HEK293 (cell line): ENCODE results near the gene NELL1.

Source experiments
- CTCF ChIA-PET: fragments of 350-600 bp; formaldehyde crosslinking; extraction: SDS; loops from one replicate; lab custom pipeline; 2021; ENCODE audit warnings: antibody characterized with exemption; lab: Yijun Ruan, JAX
- POLR2A ChIA-PET: fragments of 300-600 bp; formaldehyde crosslinking; extraction: SDS; loops from one replicate; lab custom pipeline; 2020; ENCODE audit warnings: antibody characterized with exemption, inconsistent platforms; lab: Yijun Ruan, JAX
- H3K27ac ChIP-seq: fragments of 200-500 bp; sonication (Bioruptor generic); 2 replicates; pipeline ENCODE4 v1.5.1; 2014; ENCODE audit warnings: low read depth, low read length, control low read depth, inconsistent platforms; ENCODE audit errors: extremely low read depth
- H3K36me3 ChIP-seq, 2 experiments: fragments of 200-500 bp in 1 of 2; sonication (Bioruptor generic) in 1 of 2; 1 replicate in 1 of 2; 2 replicates in 1 of 2; pipeline ENCODE4 v1.5.1; 2014 to 2017; ENCODE audit warnings: inconsistent platforms in 2 of 2, low read length in 2 of 2; ENCODE audit not compliant: control insufficient read depth in 2 of 2, insufficient read depth in 1 of 2
- H3K4me1 ChIP-seq: fragments of 200-500 bp; sonication (Bioruptor generic); 2 replicates; pipeline ENCODE4 v1.5.1; 2014; ENCODE audit warnings: mild to moderate bottlenecking, low read length, inconsistent platforms; ENCODE audit not compliant: control insufficient read depth, insufficient read depth
- H3K4me3 ChIP-seq: 2 replicates; pipeline ENCODE4 v1.5.1; 2011; ENCODE audit warnings: low read depth, mild to moderate bottlenecking, control low read depth, low read length, moderate library complexity
- H3K9me3 ChIP-seq: fragments of 200-500 bp; sonication (Bioruptor generic); 2 replicates; pipeline ENCODE4 v1.5.1; 2014; ENCODE audit warnings: low read depth, low read length, inconsistent platforms; ENCODE audit not compliant: control insufficient read depth, insufficient read depth
- INSM2 ChIP-seq: fragments of 450-650 bp; formaldehyde crosslinking; IDR thresholded peaks from 2 replicates; pipeline ENCODE4 v1.5.1; 2016; ENCODE audit warnings: missing biosample characterization, missing genetic modification characterization
- SCRT1 ChIP-seq: fragments of 450-650 bp; formaldehyde crosslinking; IDR thresholded peaks from 2 replicates; pipeline ENCODE4 v1.5.1; 2016; ENCODE audit warnings: missing biosample characterization, missing genetic modification characterization, borderline replicate concordance
- SP2 ChIP-seq: fragments of 450-650 bp; formaldehyde crosslinking; IDR thresholded peaks from 2 replicates; pipeline ENCODE4 v1.5.1; 2016; ENCODE audit warnings: missing biosample characterization, missing genetic modification characterization
- ZBTB10 ChIP-seq: fragments of 450-650 bp; formaldehyde crosslinking; IDR thresholded peaks from 2 replicates; pipeline ENCODE4 v1.5.1; 2016; ENCODE audit warnings: missing biosample characterization, missing genetic modification characterization
- ZNF133 ChIP-seq: fragments of 450-650 bp; formaldehyde crosslinking; IDR thresholded peaks from 2 replicates; pipeline ENCODE4 v1.5.1; 2016; ENCODE audit warnings: missing biosample characterization, missing genetic modification characterization
- ZNF140 ChIP-seq: fragments of 450-650 bp; formaldehyde crosslinking; IDR thresholded peaks from 2 replicates; pipeline ENCODE4 v1.5.1; 2016; ENCODE audit warnings: missing biosample characterization, missing genetic modification characterization
- ZNF426 ChIP-seq: fragments of 450-650 bp; formaldehyde crosslinking; IDR thresholded peaks from 2 replicates; pipeline ENCODE4 v1.5.1; 2017; ENCODE audit warnings: missing biosample characterization, missing genetic modification characterization, mild to moderate bottlenecking, inconsistent platforms, moderate library complexity
- ZNF518A ChIP-seq: fragments of 450-650 bp; formaldehyde crosslinking; conservative IDR thresholded peaks from 2 replicates; pipeline ENCODE4 v1.5.1; 2016; ENCODE audit warnings: low read depth, missing biosample characterization, missing genetic modification characterization
- ZNF639 ChIP-seq: fragments of 450-650 bp; formaldehyde crosslinking; IDR thresholded peaks from 2 replicates; pipeline ENCODE4 v1.5.1; 2016; ENCODE audit warnings: missing biosample characterization, missing genetic modification characterization
- ZNF670 ChIP-seq: fragments of 450-650 bp; formaldehyde crosslinking; IDR thresholded peaks from 2 replicates; pipeline ENCODE4 v1.5.1; 2016; ENCODE audit warnings: missing biosample characterization, missing genetic modification characterization, low read depth
- ZNF830 ChIP-seq: fragments of 450-650 bp; IDR thresholded peaks from 2 replicates; pipeline ENCODE4 v1.5.0; 2018; ENCODE audit warnings: missing biosample characterization, missing genetic modification characterization, low read depth, mild to moderate bottlenecking, moderate library complexity
- TF ChIP-seq, protein P1 (sequence below): fragments of 450-650 bp; formaldehyde crosslinking; IDR thresholded peaks from 2 replicates; pipeline ENCODE4 v1.5.1; 2017; ENCODE audit warnings: missing biosample characterization, missing genetic modification characterization
- TF ChIP-seq, protein P2 (sequence below): fragments of 450-650 bp; formaldehyde crosslinking; IDR thresholded peaks from 2 replicates; pipeline ENCODE4 v1.5.1; 2016; ENCODE audit warnings: missing biosample characterization, missing genetic modification characterization
- TF ChIP-seq, protein P3 (sequence below): fragments of 450-650 bp; formaldehyde crosslinking; IDR thresholded peaks from 2 replicates; pipeline ENCODE4 v1.5.1; 2016; ENCODE audit warnings: missing biosample characterization, missing genetic modification characterization

NELL1 gene

DNA sequence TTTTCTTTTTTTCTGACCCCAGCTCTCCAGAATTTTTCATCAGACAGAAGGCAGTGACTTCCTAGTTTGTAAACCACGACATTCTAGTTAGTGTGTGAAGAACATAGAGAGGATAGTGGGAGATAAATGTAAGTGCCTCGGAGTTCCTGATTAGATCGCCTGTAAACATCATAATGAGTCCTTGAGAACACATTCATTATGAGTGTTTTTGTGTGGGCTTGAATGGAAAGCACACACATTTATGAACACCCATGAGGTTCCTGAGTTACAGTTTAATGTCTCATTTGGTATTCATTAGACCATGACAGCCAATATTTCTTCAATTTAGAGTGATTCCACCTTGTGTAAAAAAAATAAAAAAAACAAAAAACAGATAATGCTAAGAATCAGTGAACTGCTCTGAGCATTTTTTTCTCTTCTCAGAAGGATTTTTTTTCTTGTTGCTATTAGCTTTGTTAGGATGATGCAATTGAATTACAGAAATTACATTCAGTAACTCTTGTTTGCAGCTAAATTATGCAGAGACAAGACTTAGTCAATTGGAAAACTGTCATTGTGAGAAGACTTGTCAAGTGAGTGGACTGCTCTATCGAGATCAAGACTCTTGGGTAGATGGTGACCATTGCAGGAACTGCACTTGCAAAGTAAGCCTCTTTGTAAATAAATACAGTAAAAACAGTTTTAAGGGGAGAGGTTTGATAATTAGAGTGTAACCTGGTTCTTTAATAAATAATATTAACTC is 257.6 kb downstream of the NELL1 start:
- ChIA-PET CTCF (interaction anchor here (1.0 kb wide), 1 partner anchor 17 kb away, joined by 3 read pairs; no protein-coding TSS in a partner anchor), POLR2A (no interaction called here)
- Histone ChIP-seq H3K27ac (no peak overlapping the region), H3K9me3 (no peaks in the 10 kb centered on the region)
- no peak for TF ChIP-seq SCRT1 (tag by site-specific recombination)
- TF ChIP-seq, all 188 proteins: peak for 0
- Histone ChIP-seq H3K36me3 (no peaks in the 10 kb centered on the region), H3K4me1 (no peaks in the 10 kb centered on the region), H3K4me3 (no peak overlapping the region)

DNA sequence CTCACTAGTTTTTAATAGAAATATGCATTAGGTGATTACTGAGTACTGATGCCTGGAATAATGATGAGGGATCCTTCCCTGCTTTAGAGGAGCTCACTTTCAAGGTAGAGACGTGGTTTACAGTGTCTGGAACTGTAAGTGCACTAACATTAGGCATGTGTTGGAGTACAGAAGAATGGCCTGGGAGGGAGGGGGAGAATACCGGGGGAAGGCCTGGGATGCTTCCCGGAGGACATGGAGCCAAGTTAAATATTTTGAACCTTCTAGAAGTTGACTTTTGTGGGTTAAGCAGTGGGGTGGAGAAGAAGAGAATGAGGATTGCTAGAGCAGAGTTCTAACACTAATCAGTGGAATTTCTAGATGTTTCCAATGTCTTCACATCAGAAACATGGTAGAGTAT is 261.6 kb downstream of the NELL1 start:
- no peaks in the 10 kb centered on the region for H3K36me3 ChIP-seq
- ChIA-PET CTCF (no interaction called here), POLR2A (no interaction called here)
- H3K27ac ChIP-seq, result no peak overlapping the region
- no peaks in the 10 kb centered on the region for H3K9me3 ChIP-seq
- H3K4me1 ChIP-seq, result no peaks in the 10 kb centered on the region
- H3K4me3 ChIP-seq, result no peak overlapping the region
- TF ChIP-seq ZNF140 (tag by site-specific recombination), result no peak
- TF ChIP-seq ZNF426, result no peak
- TF ChIP-seq, protein P1, sequence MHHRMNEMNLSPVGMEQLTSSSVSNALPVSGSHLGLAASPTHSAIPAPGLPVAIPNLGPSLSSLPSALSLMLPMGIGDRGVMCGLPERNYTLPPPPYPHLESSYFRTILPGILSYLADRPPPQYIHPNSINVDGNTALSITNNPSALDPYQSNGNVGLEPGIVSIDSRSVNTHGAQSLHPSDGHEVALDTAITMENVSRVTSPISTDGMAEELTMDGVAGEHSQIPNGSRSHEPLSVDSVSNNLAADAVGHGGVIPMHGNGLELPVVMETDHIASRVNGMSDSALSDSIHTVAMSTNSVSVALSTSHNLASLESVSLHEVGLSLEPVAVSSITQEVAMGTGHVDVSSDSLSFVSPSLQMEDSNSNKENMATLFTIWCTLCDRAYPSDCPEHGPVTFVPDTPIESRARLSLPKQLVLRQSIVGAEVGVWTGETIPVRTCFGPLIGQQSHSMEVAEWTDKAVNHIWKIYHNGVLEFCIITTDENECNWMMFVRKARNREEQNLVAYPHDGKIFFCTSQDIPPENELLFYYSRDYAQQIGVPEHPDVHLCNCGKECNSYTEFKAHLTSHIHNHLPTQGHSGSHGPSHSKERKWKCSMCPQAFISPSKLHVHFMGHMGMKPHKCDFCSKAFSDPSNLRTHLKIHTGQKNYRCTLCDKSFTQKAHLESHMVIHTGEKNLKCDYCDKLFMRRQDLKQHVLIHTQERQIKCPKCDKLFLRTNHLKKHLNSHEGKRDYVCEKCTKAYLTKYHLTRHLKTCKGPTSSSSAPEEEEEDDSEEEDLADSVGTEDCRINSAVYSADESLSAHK, result no peak
- no peak for TF ChIP-seq INSM2 (tag by site-specific recombination)
- TF ChIP-seq, protein P2, sequence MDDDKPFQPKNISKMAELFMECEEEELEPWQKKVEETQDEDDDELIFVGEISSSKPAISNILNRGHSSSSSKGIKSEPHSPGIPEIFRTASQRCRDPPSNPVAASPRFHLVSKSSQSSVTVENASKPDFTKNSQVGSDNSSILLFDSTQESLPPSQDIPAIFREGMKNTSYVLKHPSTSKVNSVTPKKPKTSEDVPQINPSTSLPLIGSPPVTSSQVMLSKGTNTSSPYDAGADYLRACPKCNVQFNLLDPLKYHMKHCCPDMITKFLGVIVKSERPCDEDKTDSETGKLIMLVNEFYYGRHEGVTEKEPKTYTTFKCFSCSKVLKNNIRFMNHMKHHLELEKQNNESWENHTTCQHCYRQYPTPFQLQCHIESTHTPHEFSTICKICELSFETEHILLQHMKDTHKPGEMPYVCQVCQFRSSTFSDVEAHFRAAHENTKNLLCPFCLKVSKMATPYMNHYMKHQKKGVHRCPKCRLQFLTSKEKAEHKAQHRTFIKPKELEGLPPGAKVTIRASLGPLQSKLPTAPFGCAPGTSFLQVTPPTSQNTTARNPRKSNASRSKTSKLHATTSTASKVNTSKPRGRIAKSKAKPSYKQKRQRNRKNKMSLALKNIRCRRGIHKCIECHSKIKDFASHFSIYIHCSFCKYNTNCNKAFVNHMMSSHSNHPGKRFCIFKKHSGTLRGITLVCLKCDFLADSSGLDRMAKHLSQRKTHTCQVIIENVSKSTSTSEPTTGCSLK, result no peak
- TF ChIP-seq ZNF670 (tag by site-specific recombination), result no peak
- TF ChIP-seq ZNF830 (tag by site-specific recombination), result no peak
- TF ChIP-seq, protein P3, sequence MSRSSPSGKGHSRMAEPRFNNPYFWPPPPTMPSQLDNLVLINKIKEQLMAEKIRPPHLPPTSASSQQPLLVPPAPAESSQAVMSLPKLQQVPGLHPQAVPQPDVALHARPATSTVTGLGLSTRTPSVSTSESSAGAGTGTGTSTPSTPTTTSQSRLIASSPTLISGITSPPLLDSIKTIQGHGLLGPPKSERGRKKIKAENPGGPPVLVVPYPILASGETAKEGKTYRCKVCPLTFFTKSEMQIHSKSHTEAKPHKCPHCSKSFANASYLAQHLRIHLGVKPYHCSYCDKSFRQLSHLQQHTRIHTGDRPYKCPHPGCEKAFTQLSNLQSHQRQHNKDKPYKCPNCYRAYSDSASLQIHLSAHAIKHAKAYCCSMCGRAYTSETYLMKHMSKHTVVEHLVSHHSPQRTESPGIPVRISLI (tag by site-specific recombination), result no peak
- TF ChIP-seq ZNF518A (tag by site-specific recombination), result no peak
- TF ChIP-seq ZBTB10 (tag by site-specific recombination), result no peak
- TF ChIP-seq ZNF133, result no peak
- no peak for TF ChIP-seq SP2
- no peak for TF ChIP-seq ZNF639 (tag by site-specific recombination)
